GM12878 (cell line): ENCODE results near the gene CD200R1. TPM values are rescaled to one million over a fixed set of nuclear protein-coding genes. Genes with fewer than 3 reads are reported as not detected.

Experiments
- ATAC-seq: fragments of 200-7000 bp; cut with Tn5 transposase; 3 replicates; pipeline ENCODE4 v1.9.1; 2020; ENCODE audit warnings: mild to moderate bottlenecking, moderate library complexity
- BruUV-seq: library from RNA; stranded (reverse); fragments of 400-500 nt; replicated peaks from 2 replicates; lab custom pipeline; 2021; lab: Mats Ljungman, UMichigan
- CTCF ChIA-PET: fragments of 300-600 bp; sonication (Branson Sonifier 250); formaldehyde crosslinking; extraction: SDS; loops from one replicate; lab custom pipeline; 2021; ENCODE audit warnings: inconsistent platforms; lab: Yijun Ruan, JAX
- POLR2A ChIA-PET: fragments of 350-600 bp; formaldehyde crosslinking; extraction: SDS; loops from one replicate; lab custom pipeline; 2021; ENCODE audit warnings: inconsistent platforms; lab: Charles Lee
- RAD21 ChIA-PET: fragments of 300-600 bp; sonication (Branson Sonifier 250); formaldehyde crosslinking; loops from one replicate; lab custom pipeline; 2023; ENCODE audit warnings: antibody characterized with exemption; ENCODE audit not compliant: unreplicated experiment; lab: Charles Lee
- SMC1A ChIA-PET: fragments of 300-600 bp; sonication (Branson Sonifier 250); formaldehyde crosslinking; loops from one replicate; lab custom pipeline; 2023; ENCODE audit not compliant: unreplicated experiment, uncharacterized antibody; lab: Charles Lee
- DNase-seq: peaks from one replicate; pipeline ENCODE4 v3.0.0-alpha.2; 2011; ENCODE audit warnings: low read depth, low spot score
- FAIRE-seq: peaks from 3 replicates; lab custom pipeline; 2011; peaks lifted over from hg19 to GRCh38; lab: Jason Lieb, UNC
- H2AFZ ChIP-seq: 2 replicates; pipeline ENCODE4 v1.6.0; 2011; ENCODE audit warnings: low read depth, low read length, control low read depth; ENCODE audit not compliant: control insufficient read depth
- H3K27ac ChIP-seq: 2 replicates; pipeline ENCODE4 v1.5.1; 2011; ENCODE audit warnings: control low read depth; ENCODE audit not compliant: control insufficient read depth, insufficient read depth
- H3K27me3 ChIP-seq, 2 experiments: replicated peaks in 1 of 2; 2 replicates each; pipeline versions ENCODE4 v1.6.0 to v1.6.1; 2011; ENCODE audit warnings: low read length in 1 of 2; ENCODE audit not compliant: control insufficient read depth in 2 of 2, insufficient read depth in 2 of 2
- H3K36me3 ChIP-seq, 2 experiments: 2 replicates each; pipeline ENCODE4 v1.5.1; 2011; ENCODE audit warnings: low read length in 1 of 2; ENCODE audit not compliant: control insufficient read depth in 2 of 2, insufficient read depth in 2 of 2
- H3K4me1 ChIP-seq: 2 replicates; pipeline ENCODE4 v1.6.1; 2011; ENCODE audit warnings: mild to moderate bottlenecking, low read length, moderate library complexity, mixed read lengths; ENCODE audit not compliant: control insufficient read depth, insufficient read depth
- H3K4me2 ChIP-seq: 2 replicates; pipeline ENCODE4 v1.6.0; 2011; ENCODE audit warnings: control low read depth; ENCODE audit not compliant: control insufficient read depth, insufficient read depth
- H3K4me3 ChIP-seq: fragments of 200-600 bp; sonication (generic); 2 replicates; pipeline ENCODE4 v1.5.1; 2016
- H3K79me2 ChIP-seq: 2 replicates; pipeline ENCODE4 v1.6.0; 2011; ENCODE audit warnings: low read length; ENCODE audit not compliant: control insufficient read depth, insufficient read depth
- H3K9ac ChIP-seq: 2 replicates; pipeline ENCODE4 v1.8.0; 2011; ENCODE audit warnings: low read length, control low read depth, mixed read lengths; ENCODE audit not compliant: control insufficient read depth, insufficient read depth
- H3K9me3 ChIP-seq: replicated peaks from 3 replicates; pipeline ENCODE4 v1.5.1; 2011; ENCODE audit warnings: mild to moderate bottlenecking, low read length; ENCODE audit not compliant: control insufficient read depth, insufficient read depth
- H4K20me1 ChIP-seq: 2 replicates; pipeline ENCODE4 v1.6.0; 2011; ENCODE audit not compliant: control insufficient read depth, insufficient read depth
- ATF2 ChIP-seq: IDR thresholded peaks from 2 replicates; pipeline ENCODE4 v1.6.1; 2012; ENCODE audit warnings: low read length, inconsistent platforms
- CBX3 ChIP-seq: fragments of 200-600 bp; sonication (generic); IDR thresholded peaks from 2 replicates; pipeline ENCODE4 v1.6.1; 2016; ENCODE audit warnings: low read depth, borderline replicate concordance
- CEBPB ChIP-seq, 2 experiments: fragments of 150-350 bp in 1 of 2; IDR thresholded peaks; 2 replicates each; pipeline ENCODE4 v1.6.1; 2012 to 2014; ENCODE audit warnings: low read depth in 2 of 2, low read length in 2 of 2, borderline replicate concordance in 1 of 2, inconsistent platforms in 1 of 2
- HCFC1 ChIP-seq: fragments of 150-350 bp; IDR thresholded peaks from 2 replicates; pipeline ENCODE4 v1.6.1; 2014; ENCODE audit warnings: low read length
- JUND ChIP-seq: IDR thresholded peaks from 2 replicates; pipeline ENCODE4 v1.6.1; 2012; ENCODE audit warnings: low read depth, mild to moderate bottlenecking, low read length, improper control_type of control experiment, moderate library complexity
- MXI1 ChIP-seq: fragments of 150-350 bp; IDR thresholded peaks from 2 replicates; pipeline ENCODE4 v1.6.1; 2011; ENCODE audit warnings: low read depth, mild to moderate bottlenecking, inconsistent platforms, low read length, improper control_type of control experiment
- MYB ChIP-seq: fragments of 150-350 bp; IDR thresholded peaks from 2 replicates; pipeline ENCODE4 v1.6.1; 2014; ENCODE audit warnings: mild to moderate bottlenecking, low read depth, low read length, borderline replicate concordance
- PML ChIP-seq: IDR thresholded peaks from 2 replicates; pipeline ENCODE4 v1.6.1; 2012; ENCODE audit warnings: low read length, inconsistent platforms
- RUNX3 ChIP-seq: IDR thresholded peaks from 2 replicates; pipeline ENCODE4 v1.6.1; 2012; ENCODE audit warnings: low read length, inconsistent platforms
- SKIL ChIP-seq: fragments of 450-650 bp; IDR thresholded peaks from 2 replicates; pipeline ENCODE4 v1.6.1; 2017; ENCODE audit warnings: mild to moderate bottlenecking, low read depth, inconsistent platforms; ENCODE audit not compliant: poor library complexity, severe bottlenecking
- TCF12 ChIP-seq: IDR thresholded peaks from 2 replicates; pipeline ENCODE4 v1.6.1; 2011; ENCODE audit warnings: low read depth, mild to moderate bottlenecking, low read length
- YY1 ChIP-seq: IDR thresholded peaks from 2 replicates; pipeline ENCODE4 v1.6.1; 2011; ENCODE audit warnings: low read depth, mild to moderate bottlenecking, low read length
- ZNF384 ChIP-seq: IDR thresholded peaks from 2 replicates; pipeline ENCODE4 v1.6.1; 2012; ENCODE audit warnings: low read depth, mild to moderate bottlenecking, low read length, improper control_type of control experiment, borderline replicate concordance
- ZNF592 ChIP-seq: fragments of 450-650 bp; IDR thresholded peaks from 2 replicates; pipeline ENCODE4 v1.6.1; 2017; ENCODE audit warnings: mild to moderate bottlenecking, moderate library complexity
- WGBS: methylation state at CpG from one replicate; pipeline ENCODE4 v1.1.6; 2016; ENCODE audit warnings: low lambda C conversion rate; ENCODE audit not compliant: insufficient replicate concordance, insufficient coverage; ENCODE audit errors: missing lambda C conversion rate; 5-methylcytosine and 5-hydroxymethylcytosine counted together
- in situ Hi-C: fragments of 300-500 bp; cut with MboI; formaldehyde crosslinking; loops from 9 replicates; pipeline ENCODE4 v1.14.3; 2018; ENCODE audit warnings: mixed read lengths
- intact Hi-C: fragments of 100-400 bp; cut with micrococcal nuclease; formaldehyde crosslinking; loops from one replicate; pipeline ENCODE4 v1.14.2; 2022; ENCODE audit not compliant: unreplicated experiment
- polyA plus RNA-seq, 11 experiments: library from polyadenylated mRNA; depleted of rRNA in 4 of 11; unstranded in 6 of 11; stranded (reverse) in 5 of 11; fragments of >200 nt; fragmentation: Nextera tagmentation in 4 of 11; fragmentation: Illumina TruSeq in 1 of 11; extraction: Ambion mirVana in 4 of 11; extraction: Trizol in 1 of 11; gene quantifications; 1 replicate in 1 of 11; 2 replicates in 10 of 11; pipeline versions ENCODE4 v1.2.1 to v1.2.3, GENCODE V29; 2011 to 2016; ENCODE audit warnings: inconsistent platforms in 2 of 11, missing spikeins in 2 of 11, low read depth in 1 of 11
- total RNA-seq, 4 experiments: library from RNA; depleted of rRNA in 3 of 4; stranded (reverse); fragments of >200 nt in 3 of 4; fragmentation: Illumina TruSeq in 1 of 4; extraction: Trizol in 1 of 4; gene quantifications; 2 replicates each; pipeline versions ENCODE4 v1.2.1 to v1.2.3, GENCODE V29; 2013 to 2021

CD200R1 gene
- total and polyA plus RNA-seq, 10 of the 15 experiments (the other 5 are each of a cell fraction or from before 2014, with no cell fraction given) = 0.15 to 1.1 (median 0.88) TPM

GRCh38 chr3:113019182-113020137 lies 44.6 kb upstream of the CD200R1 start:
- H3K4me1 ChIP-seq = peaks cover 4% of the 10 kb centered on the region; the same call in 1 of the 2 replicates
- peak overlapping the region; percentile 91 for H3K4me2 ChIP-seq
- 6% methylated on average over 59 of the region's 63 CpGs for WGBS
- H3K27me3 ChIP-seq = no peaks in the 10 kb centered on the region
- ATAC-seq (peak; percentile 94), DNase-seq (peak; percentile 67), FAIRE-seq (peak; percentile 54)
- peak overlapping the region; percentile 89 for H3K9ac ChIP-seq
- no TSS peak for BruUV-seq
- H4K20me1 ChIP-seq = no peaks in the 10 kb centered on the region
- in situ Hi-C loops (no loop called here), intact Hi-C loops (loop anchor here (2.0 kb wide), 1 partner anchor 29 kb away; the partner anchor contains the start of gene GTPBP8)
- ChIA-PET SMC1A (interaction anchor here (0.6 to 4.1 kb wide), 13 partner anchors 11 to 927 kb away, joined by 3 to 25 read pairs (median 4); partner anchors contain the start of gene GTPBP8), CTCF (interaction anchor here (0.5 to 3.7 kb wide), 10 partner anchors 9 to 437 kb away, joined by 3 to 16 read pairs (median 4); partner anchors contain the start of gene GTPBP8), POLR2A (interaction anchor here (0.6 to 2.3 kb wide), 10 partner anchors 8 to 614 kb away, joined by 3 to 21 read pairs (median 4); partner anchors contain the start of genes ATG3, GTPBP8 and SLC35A5), RAD21 (interaction anchor here (0.6 to 2.8 kb wide), 16 partner anchors 10 to 908 kb away, joined by 3 to 24 read pairs (median 3); partner anchors contain the start of genes ATG3, CD200, GTPBP8 and SLC35A5)
- H3K9me3 ChIP-seq = no peaks in the 10 kb centered on the region; the same call in 2 of the 3 replicates
- H3K4me3 ChIP-seq = peak overlapping the region; percentile 93
- peaks cover 0 to 6% of the 10 kb centered on the region in 2 experiments; a peak in 2 of 4 replicates for H3K36me3 ChIP-seq
- peak overlapping the region; percentile 97 for H2AFZ ChIP-seq
- peak overlapping the region; percentile 86 for H3K27ac ChIP-seq
- H3K79me2 ChIP-seq = peaks cover 49% of the 10 kb centered on the region
- TF ChIP-seq JUND (no peak), CBX3 (no peak), ATF2 (no peak), SKIL (peak; percentile 47), RUNX3 (peak; percentile 59), ZNF592 (peak; percentile 73), MYB (0 out of 2 replicates have a peak, but pooled peaks have one; percentile 9), HCFC1 (no peak), MXI1 (peak; percentile 27; the same call in 1 of the 2 replicates), PML (peak; percentile 72; the same call in 1 of the 2 replicates), TCF12 (peak; percentile 40), ZNF384 (no peak), CEBPB (IDR thresholded peaks at IDR 0.05; ENCODE audit: borderline replicate concordance in 1 of 2, low read depth in 2 of 2, low read length in 2 of 2) (no peak), YY1 (peak; percentile 91)
